SU-DHL-6 (cell line): ENCODE results near the gene CUL9.

ENCODE experiments used
- EZH2phosphoT487 ChIP-seq: fragments of 200-600 bp; sonication (generic), shearing (Covaris generic); conservative IDR thresholded peaks from 2 replicates; pipeline ENCODE4 v1.6.1; 2018; ENCODE audit warnings: mild to moderate bottlenecking, antibody characterized with exemption, low read length, moderate library complexity, mixed read lengths
- TF ChIP-seq, protein P1 (sequence below): fragments of 200-600 bp; sonication (generic); IDR thresholded peaks from one replicate; pipeline ENCODE4 v1.5.1; 2017; ENCODE audit warnings: antibody characterized with exemption, mild to moderate bottlenecking, low read length, moderate library complexity; ENCODE audit not compliant: insufficient read depth, poor library complexity, severe bottlenecking

GRCh38 chr6:43205849-43206248, 23.9 kb downstream of the CUL9 start:
- TF ChIP-seq, protein P1, sequence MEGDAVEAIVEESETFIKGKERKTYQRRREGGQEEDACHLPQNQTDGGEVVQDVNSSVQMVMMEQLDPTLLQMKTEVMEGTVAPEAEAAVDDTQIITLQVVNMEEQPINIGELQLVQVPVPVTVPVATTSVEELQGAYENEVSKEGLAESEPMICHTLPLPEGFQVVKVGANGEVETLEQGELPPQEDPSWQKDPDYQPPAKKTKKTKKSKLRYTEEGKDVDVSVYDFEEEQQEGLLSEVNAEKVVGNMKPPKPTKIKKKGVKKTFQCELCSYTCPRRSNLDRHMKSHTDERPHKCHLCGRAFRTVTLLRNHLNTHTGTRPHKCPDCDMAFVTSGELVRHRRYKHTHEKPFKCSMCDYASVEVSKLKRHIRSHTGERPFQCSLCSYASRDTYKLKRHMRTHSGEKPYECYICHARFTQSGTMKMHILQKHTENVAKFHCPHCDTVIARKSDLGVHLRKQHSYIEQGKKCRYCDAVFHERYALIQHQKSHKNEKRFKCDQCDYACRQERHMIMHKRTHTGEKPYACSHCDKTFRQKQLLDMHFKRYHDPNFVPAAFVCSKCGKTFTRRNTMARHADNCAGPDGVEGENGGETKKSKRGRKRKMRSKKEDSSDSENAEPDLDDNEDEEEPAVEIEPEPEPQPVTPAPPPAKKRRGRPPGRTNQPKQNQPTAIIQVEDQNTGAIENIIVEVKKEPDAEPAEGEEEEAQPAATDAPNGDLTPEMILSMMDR, result no peak
- no peak for TF ChIP-seq EZH2phosphoT487
